Endothelial cell of umbilical vein (primary cell): ENCODE results near the gene PLCH1. TPM values are rescaled to one million over a fixed set of nuclear protein-coding genes. Genes with fewer than 3 reads are reported as not detected.

Source experiments
- BruUV-seq: library from RNA; stranded (reverse); fragments of 400-500 nt; replicated peaks from 2 replicates; lab custom pipeline; 2021; lab: Mats Ljungman, UMichigan
- CTCF ChIA-PET: fragments of 300-600, 350-600 bp; sonication (Branson Sonifier 250); formaldehyde crosslinking; loops from one replicate; lab custom pipeline; 2021; ENCODE audit warnings: antibody characterized with exemption, inconsistent platforms; lab: Charles Lee
- POLR2A ChIA-PET: fragments of 300-600, 350-600 bp; sonication (Branson Sonifier 250); formaldehyde crosslinking; loops from one replicate; lab custom pipeline; 2021; ENCODE audit warnings: antibody characterized with exemption, inconsistent platforms; lab: Charles Lee
- DNase-seq: peaks from one replicate; pipeline ENCODE4 v3.0.0-alpha.2; 2011; ENCODE audit warnings: low read depth, low spot score
- FAIRE-seq: peaks from 2 replicates; lab custom pipeline; 2011; peaks lifted over from hg19 to GRCh38; lab: Jason Lieb, UNC
- H2AFZ ChIP-seq: 2 replicates; pipeline ENCODE4 v1.6.0; 2012; ENCODE audit warnings: low read depth, low read length, control low read depth, inconsistent platforms
- H3K27ac ChIP-seq: 2 replicates; pipeline ENCODE4 v1.5.1; 2011; ENCODE audit warnings: low read depth, mild to moderate bottlenecking, control low read depth, low read length, moderate library complexity; ENCODE audit not compliant: insufficient read depth
- H3K27me3 ChIP-seq, 2 experiments: 2 replicates each; pipeline versions ENCODE4 v1.6.0 to v1.6.1; 2011; ENCODE audit warnings: low read length in 2 of 2, mixed read lengths in 1 of 2; ENCODE audit not compliant: control insufficient read depth in 2 of 2, insufficient read depth in 2 of 2
- H3K36me3 ChIP-seq, 2 experiments: 2 replicates in 1 of 2; 3 replicates in 1 of 2; pipeline ENCODE4 v1.5.1; 2011; ENCODE audit warnings: low read length in 2 of 2, mild to moderate bottlenecking in 1 of 2, moderate library complexity in 1 of 2; ENCODE audit not compliant: control insufficient read depth in 2 of 2, insufficient read depth in 2 of 2; ENCODE audit errors: extremely low read depth in 1 of 2
- H3K4me1 ChIP-seq: 3 replicates; pipeline ENCODE4 v1.5.1; 2011; ENCODE audit warnings: mild to moderate bottlenecking, low read length; ENCODE audit not compliant: control insufficient read depth, insufficient read depth; ENCODE audit errors: extremely low read depth
- H3K4me2 ChIP-seq: 2 replicates; pipeline ENCODE4 v1.6.1; 2011; ENCODE audit warnings: low read length, control low read depth, mixed read lengths; ENCODE audit not compliant: insufficient read depth
- H3K4me3 ChIP-seq, 3 experiments: fragments of 200-600 bp in 1 of 3; sonication (generic), shearing (Covaris generic) in 1 of 3; replicated peaks in 1 of 3; 2 replicates each; pipeline ENCODE4 v1.5.1; 2011 to 2016; ENCODE audit warnings: control low read depth in 3 of 3, low read length in 3 of 3, mild to moderate bottlenecking in 2 of 3, inconsistent platforms in 1 of 3, low read depth in 1 of 3, moderate library complexity in 1 of 3; ENCODE audit not compliant: insufficient read depth in 1 of 3
- H3K79me2 ChIP-seq: 2 replicates; pipeline ENCODE4 v1.6.0; 2012; ENCODE audit warnings: low read length, inconsistent platforms; ENCODE audit not compliant: control insufficient read depth, insufficient read depth
- H3K9ac ChIP-seq: replicated peaks from 2 replicates; pipeline ENCODE3; 2011; ENCODE audit warnings: low read length, control low read depth; ENCODE audit not compliant: insufficient read depth; ENCODE audit errors: extremely low read depth
- H3K9me1 ChIP-seq: replicated peaks from 3 replicates; pipeline ENCODE4 v1.6.0; 2011; ENCODE audit warnings: mild to moderate bottlenecking, low read length; ENCODE audit not compliant: control insufficient read depth, insufficient read depth; ENCODE audit errors: extremely low read depth
- H3K9me3 ChIP-seq: replicated peaks from 2 replicates; pipeline ENCODE4 v1.5.1; 2012; ENCODE audit warnings: low read length, inconsistent platforms; ENCODE audit not compliant: control insufficient read depth, insufficient read depth
- H4K20me1 ChIP-seq: replicated peaks from 2 replicates; pipeline ENCODE3; 2011; ENCODE audit warnings: mild to moderate bottlenecking, low read length; ENCODE audit not compliant: control insufficient read depth, insufficient read depth; ENCODE audit errors: extremely low read depth
- EZH2 ChIP-seq: IDR thresholded peaks from 2 replicates; pipeline ENCODE4 v1.6.1; 2012; ENCODE audit warnings: borderline replicate concordance, low read depth, mild to moderate bottlenecking, moderate library complexity, low read length, inconsistent platforms; ENCODE audit not compliant: severe bottlenecking
- FOS ChIP-seq: IDR thresholded peaks from 2 replicates; pipeline ENCODE4 v1.6.1; 2011; ENCODE audit warnings: mild to moderate bottlenecking, low read length, moderate library complexity, borderline replicate concordance; ENCODE audit not compliant: insufficient read depth
- GATA2 ChIP-seq: IDR thresholded peaks from 2 replicates; pipeline ENCODE4 v1.7.0; 2011; ENCODE audit warnings: low read depth, mild to moderate bottlenecking, moderate library complexity, mixed read lengths, low read length; ENCODE audit not compliant: insufficient read length, insufficient read depth
- JUN ChIP-seq: IDR thresholded peaks from 2 replicates; pipeline ENCODE4 v1.6.1; 2011; ENCODE audit warnings: borderline replicate concordance, low read depth; ENCODE audit not compliant: insufficient read length, insufficient read depth
- MYC ChIP-seq: IDR thresholded peaks from one replicate; pipeline ENCODE4 v1.6.1; 2011; ENCODE audit warnings: mild to moderate bottlenecking, low read depth, low read length
- POLR2A ChIP-seq: IDR thresholded peaks from 2 replicates; pipeline ENCODE4 v1.6.1; 2012; ENCODE audit warnings: low read depth, mild to moderate bottlenecking, control low read depth, low read length
- POLR2AphosphoS5 ChIP-seq: IDR thresholded peaks from 2 replicates; pipeline ENCODE4 v1.6.1; 2012; ENCODE audit warnings: low read depth, mild to moderate bottlenecking, control low read depth, low read length, moderate library complexity; ENCODE audit not compliant: insufficient read depth
- dilution Hi-C: fragments of 300-500 bp; cut with MboI; formaldehyde crosslinking; loops from one replicate; pipeline ENCODE4 v1.15.0; 2019; ENCODE audit warnings: low sequenced_read_pairs; ENCODE audit not compliant: extremely low pct_ligation_motif_present
- intact Hi-C: fragments of 100-400 bp; cut with micrococcal nuclease; formaldehyde crosslinking; loops from one replicate; pipeline ENCODE4 v1.10.0; 2022
- polyA plus RNA-seq, 4 experiments: library from polyadenylated mRNA; depleted of rRNA in 3 of 4; stranded (reverse) in 3 of 4; unstranded in 1 of 4; fragments of >200 nt; gene quantifications; 2 replicates each; pipeline versions ENCODE4 v1.2.1 to v1.2.3, GENCODE V29; 2011 to 2012; ENCODE audit warnings: missing spikeins in 1 of 4
- total RNA-seq: library from RNA; stranded (reverse); gene quantifications from 2 replicates; pipeline ENCODE4 v1.2.3, GENCODE V29; 2021
- TF ChIP-seq, protein P1 (sequence below): IDR thresholded peaks from 2 replicates; pipeline ENCODE4 v1.6.1; 2011; ENCODE audit not compliant: insufficient read depth, insufficient read length
- TF ChIP-seq, protein P2 (sequence below), 2 donors: IDR thresholded peaks; 1 replicate in 1 of 2; 2 replicates in 1 of 2; pipeline ENCODE4 v1.5.1; 2011; ENCODE audit warnings: low read length in 2 of 2, mild to moderate bottlenecking in 2 of 2, moderate library complexity in 2 of 2, control low read depth in 1 of 2, inconsistent platforms in 1 of 2, low read depth in 1 of 2; ENCODE audit not compliant: insufficient read depth in 1 of 2; ENCODE audit errors: extremely low read depth in 1 of 2

Gene PLCH1
- total and polyA plus RNA-seq, 2 donors (not counting 3 experiments of a cell fraction or from before 2014, with no cell fraction given): 0.03 TPM; not detected in 1

DNA sequence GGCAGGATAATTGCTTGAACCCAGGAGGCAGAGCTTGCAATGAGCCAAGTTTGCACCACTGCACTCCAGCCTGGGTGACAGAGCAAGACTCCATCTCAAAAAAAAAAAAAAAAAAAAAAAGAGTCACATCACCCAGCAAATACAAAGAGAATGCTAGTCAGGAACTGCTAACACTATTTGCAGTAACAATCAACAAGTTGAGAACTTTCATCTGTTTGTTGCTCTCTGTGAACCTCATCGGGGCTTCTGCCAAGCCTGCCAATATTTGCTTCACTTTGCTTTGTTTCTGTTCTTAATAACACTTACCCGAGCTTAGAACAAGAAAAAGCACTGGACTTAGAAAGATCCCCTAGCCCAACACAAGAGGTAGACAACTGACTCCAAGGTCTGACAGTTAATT is 76.9 kb downstream of the PLCH1 start:
- Histone ChIP-seq H3K27me3 (no peaks in the 10 kb centered on the region), H2AFZ (no peak overlapping the region), H3K27ac (no peak overlapping the region), H3K79me2 (no peaks in the 10 kb centered on the region), H3K9me1 (no peaks in the 10 kb centered on the region), H3K4me1 (no peaks in the 10 kb centered on the region), H3K9ac (no peak overlapping the region), H3K9me3 (no peaks in the 10 kb centered on the region), H4K20me1 (no peaks in the 10 kb centered on the region), H3K4me3 (no peak overlapping the region), H3K4me2 (no peak overlapping the region), H3K36me3 (no peaks in the 10 kb centered on the region)
- intact Hi-C loops: no loop called here
- ChIA-PET POLR2A (no interaction called here), CTCF (no interaction called here)
- BruUV-seq: no TSS peak
- no peak for FAIRE-seq
- no peak for DNase-seq
- TF ChIP-seq, protein P1, sequence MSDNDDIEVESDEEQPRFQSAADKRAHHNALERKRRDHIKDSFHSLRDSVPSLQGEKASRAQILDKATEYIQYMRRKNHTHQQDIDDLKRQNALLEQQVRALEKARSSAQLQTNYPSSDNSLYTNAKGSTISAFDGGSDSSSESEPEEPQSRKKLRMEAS: no peak
- TF ChIP-seq, protein P2, sequence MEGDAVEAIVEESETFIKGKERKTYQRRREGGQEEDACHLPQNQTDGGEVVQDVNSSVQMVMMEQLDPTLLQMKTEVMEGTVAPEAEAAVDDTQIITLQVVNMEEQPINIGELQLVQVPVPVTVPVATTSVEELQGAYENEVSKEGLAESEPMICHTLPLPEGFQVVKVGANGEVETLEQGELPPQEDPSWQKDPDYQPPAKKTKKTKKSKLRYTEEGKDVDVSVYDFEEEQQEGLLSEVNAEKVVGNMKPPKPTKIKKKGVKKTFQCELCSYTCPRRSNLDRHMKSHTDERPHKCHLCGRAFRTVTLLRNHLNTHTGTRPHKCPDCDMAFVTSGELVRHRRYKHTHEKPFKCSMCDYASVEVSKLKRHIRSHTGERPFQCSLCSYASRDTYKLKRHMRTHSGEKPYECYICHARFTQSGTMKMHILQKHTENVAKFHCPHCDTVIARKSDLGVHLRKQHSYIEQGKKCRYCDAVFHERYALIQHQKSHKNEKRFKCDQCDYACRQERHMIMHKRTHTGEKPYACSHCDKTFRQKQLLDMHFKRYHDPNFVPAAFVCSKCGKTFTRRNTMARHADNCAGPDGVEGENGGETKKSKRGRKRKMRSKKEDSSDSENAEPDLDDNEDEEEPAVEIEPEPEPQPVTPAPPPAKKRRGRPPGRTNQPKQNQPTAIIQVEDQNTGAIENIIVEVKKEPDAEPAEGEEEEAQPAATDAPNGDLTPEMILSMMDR (IDR thresholded peaks at IDR 0.05; ENCODE audit: extremely low read depth in 1 of 2, insufficient read depth in 1 of 2, low read depth in 1 of 2, low read length in 2 of 2): no peak
- TF ChIP-seq FOS: no peak
- no peak for TF ChIP-seq GATA2
- no peak for TF ChIP-seq JUN
- TF ChIP-seq POLR2AphosphoS5: no peak
- TF ChIP-seq MYC: no peak
- no peak for TF ChIP-seq POLR2A
- no peak for TF ChIP-seq EZH2
- dilution Hi-C loops: no loop called here
